WTC11 (cell line): ENCODE results near the gene FOXK1. TPM values are rescaled to one million over a fixed set of nuclear protein-coding genes. Genes with fewer than 3 reads are reported as not detected.
A peak's percentile ranks its signal among the peaks of the same experiment; 100 is the strongest.

Experiments
- ATAC-seq: fragments of 200-7000 bp; cut with Tn5 transposase; 2 replicates; pipeline ENCODE4 v1.10.0; 2021; ENCODE audit warnings: mild to moderate bottlenecking, moderate library complexity
- Bru-seq: library from RNA; stranded (reverse); fragments of 400-500 nt; gene quantifications from one replicate; lab custom pipeline; 2021; lab: Mats Ljungman, UMichigan
- CTCF ChIA-PET: fragments of 300-600 bp; sonication (Branson Sonifier 250); formaldehyde crosslinking; loops from one replicate; lab custom pipeline; 2021; ENCODE audit warnings: antibody characterized with exemption; lab: Charles Lee
- POLR2A ChIA-PET: fragments of 350-600 bp; sonication (Branson Sonifier 250); formaldehyde crosslinking; loops from one replicate; lab custom pipeline; 2021; ENCODE audit warnings: antibody characterized with exemption; lab: Charles Lee
- DNase-seq: peaks from one replicate; pipeline ENCODE4 v3.0.0; 2021; ENCODE audit warnings: low spot score
- H3K27ac Mint-ChIP-seq: 2 replicates; pipeline ENCODE4 v1.8.0; 2021; ENCODE audit warnings: mixed read lengths
- H3K27me3 Mint-ChIP-seq: 2 replicates; pipeline ENCODE4 v1.8.0; 2021; ENCODE audit warnings: low read depth, mild to moderate bottlenecking, moderate library complexity, mixed read lengths
- H3K36me3 Mint-ChIP-seq: 2 replicates; pipeline ENCODE4 v1.8.0; 2021; ENCODE audit warnings: mixed read lengths
- H3K4me1 Mint-ChIP-seq: 2 replicates; pipeline ENCODE4 v1.8.0; 2022; ENCODE audit warnings: mixed read lengths
- H3K4me3 Mint-ChIP-seq: 2 replicates; pipeline ENCODE4 v1.8.0; 2021; ENCODE audit warnings: mild to moderate bottlenecking, moderate library complexity, mixed read lengths
- H3K9me3 Mint-ChIP-seq: 2 replicates; pipeline ENCODE4 v1.8.0; 2021; ENCODE audit warnings: mixed read lengths
- AFF4 ChIP-seq: sonication (generic); formaldehyde crosslinking; IDR thresholded peaks from 2 replicates; pipeline ENCODE4 v1.8.1; 2023; ENCODE audit warnings: mild to moderate bottlenecking, missing genetic modification reagents, borderline replicate concordance
- ATF2 ChIP-seq: sonication (generic); formaldehyde crosslinking; IDR thresholded peaks from 2 replicates; pipeline ENCODE4 v1.8.1; 2022; ENCODE audit warnings: low read depth, missing genetic modification reagents, borderline replicate concordance
- CBFB ChIP-seq: sonication (generic); formaldehyde crosslinking; IDR thresholded peaks from 2 replicates; pipeline ENCODE4 v1.8.1; 2022; ENCODE audit warnings: mild to moderate bottlenecking, low read depth, missing genetic modification reagents
- CREB1 ChIP-seq: sonication (generic); formaldehyde crosslinking; IDR thresholded peaks from 2 replicates; pipeline ENCODE4 v1.8.0; 2023; ENCODE audit warnings: mild to moderate bottlenecking, missing genetic modification reagents
- ESRRA ChIP-seq: sonication (generic); formaldehyde crosslinking; IDR thresholded peaks from 2 replicates; pipeline ENCODE4 v1.8.1; 2022; ENCODE audit warnings: mild to moderate bottlenecking, missing genetic modification reagents, borderline replicate concordance
- FOXJ3 ChIP-seq: sonication (generic); formaldehyde crosslinking; IDR thresholded peaks from 2 replicates; pipeline ENCODE4 v1.9.0; 2021; ENCODE audit warnings: missing genetic modification reagents, mild to moderate bottlenecking, borderline replicate concordance
- FOXK1 ChIP-seq: sonication (generic); formaldehyde crosslinking; IDR thresholded peaks from 2 replicates; pipeline ENCODE4 v1.8.0; 2022; ENCODE audit warnings: mild to moderate bottlenecking, moderate library complexity, missing genetic modification reagents
- FOXP4 ChIP-seq: sonication (generic); formaldehyde crosslinking; IDR thresholded peaks from 2 replicates; pipeline ENCODE4 v1.8.0; 2022; ENCODE audit warnings: mild to moderate bottlenecking, missing genetic modification reagents
- GABPB1 ChIP-seq: sonication (generic); formaldehyde crosslinking; IDR thresholded peaks from 2 replicates; pipeline ENCODE4 v1.8.1; 2023; ENCODE audit warnings: mild to moderate bottlenecking, missing genetic modification reagents
- GRHL2 ChIP-seq: fragments of 250-450 bp; sonication (Bioruptor Pico); IDR thresholded peaks from 2 replicates; pipeline ENCODE4 v1.8.0; 2022; ENCODE audit warnings: mild to moderate bottlenecking, moderate library complexity; ENCODE audit not compliant: insufficient replicate concordance, severe bottlenecking
- GTF2I ChIP-seq: fragments of 250-450 bp; sonication (Bioruptor Pico); conservative IDR thresholded peaks from 2 replicates; pipeline ENCODE4 v1.4.0; 2021; ENCODE audit warnings: mild to moderate bottlenecking
- JUN ChIP-seq: sonication (generic); formaldehyde crosslinking; IDR thresholded peaks from 2 replicates; pipeline ENCODE4 v1.8.0; 2023; ENCODE audit warnings: mild to moderate bottlenecking, missing genetic modification reagents
- MLX ChIP-seq: sonication (generic); formaldehyde crosslinking; IDR thresholded peaks from 2 replicates; pipeline ENCODE4 v1.8.1; 2023; ENCODE audit warnings: mild to moderate bottlenecking, missing genetic modification reagents, moderate library complexity
- MYBL2 ChIP-seq: sonication (generic); formaldehyde crosslinking; IDR thresholded peaks from 2 replicates; pipeline ENCODE4 v1.8.1; 2023; ENCODE audit warnings: mild to moderate bottlenecking, moderate library complexity, missing genetic modification reagents
- NFATC4 ChIP-seq: fragments of 250-450 bp; sonication (Bioruptor Pico); IDR thresholded peaks from 2 replicates; pipeline ENCODE4 v1.9.0; 2021; ENCODE audit warnings: mild to moderate bottlenecking
- PRDM15 ChIP-seq: sonication (generic); formaldehyde crosslinking; IDR thresholded peaks from 2 replicates; pipeline ENCODE4 v1.8.0; 2022; ENCODE audit warnings: missing genetic modification reagents
- SOX15 ChIP-seq: fragments of 250-450 bp; sonication (Bioruptor Pico); IDR thresholded peaks from 2 replicates; pipeline ENCODE4 v1.9.0; 2021; ENCODE audit warnings: mild to moderate bottlenecking
- TEAD4 ChIP-seq: sonication (generic); formaldehyde crosslinking; IDR thresholded peaks from 2 replicates; pipeline ENCODE4 v1.8.0; 2022; ENCODE audit warnings: mild to moderate bottlenecking, missing genetic modification reagents
- TP53 ChIP-seq: sonication (generic); formaldehyde crosslinking; IDR thresholded peaks from 2 replicates; pipeline ENCODE4 v1.8.1; 2023; ENCODE audit warnings: mild to moderate bottlenecking, missing genetic modification reagents
- ZMAT4 ChIP-seq: fragments of 250-450 bp; sonication (Bioruptor Pico); IDR thresholded peaks from 2 replicates; pipeline ENCODE4 v1.9.0; 2021; ENCODE audit warnings: mild to moderate bottlenecking
- ZNF396 ChIP-seq: fragments of 250-450 bp; sonication (Bioruptor Pico); IDR thresholded peaks from 2 replicates; pipeline ENCODE4 v1.8.0; 2021; ENCODE audit warnings: mild to moderate bottlenecking, moderate library complexity, borderline replicate concordance
- ZNF512 ChIP-seq: sonication (generic); formaldehyde crosslinking; IDR thresholded peaks from 2 replicates; pipeline ENCODE4 v1.8.1; 2022; ENCODE audit warnings: missing genetic modification reagents, borderline replicate concordance
- long read RNA-seq, 3 experiments: library from RNA in 1 of 3; library from capped mRNA in 1 of 3; library from polyadenylated mRNA in 1 of 3; unstranded in 2 of 3; stranded (forward) in 1 of 3; transcript quantifications; one replicate each; pipeline ENCODE4 v2.0.0, GENCODE V29; 2021
- total RNA-seq: library from RNA; stranded (reverse); gene quantifications from 3 replicates; pipeline ENCODE4 v1.2.3, GENCODE V29; 2021

The FOXK1 gene
- total RNA-seq (17.1 to 21.9 TPM (median 17.2 TPM) in 3 replicates), Bru-seq, nascent RNA (percentile 56 among the genes with signal in this experiment)
- long read RNA-seq, experiment 1, full-length matches to known transcripts = 9 of 21 reads
- long read RNA-seq, experiment 1, partial matches to known transcripts = 8 of 21 reads
- long read RNA-seq, experiment 1, other reads (novel, unspliced or antisense) = 4 of 21 reads
- long read RNA-seq, experiment 2, partial matches to known transcripts = 2 of 11 reads
- long read RNA-seq, experiment 2, other reads (novel, unspliced or antisense) = 9 of 11 reads
- long read RNA-seq, experiment 3 = 0 reads

- ChIA-PET CTCF (interaction anchor here (2.1 kb wide), 1 partner anchor 41 kb away, joined by 8 read pairs; no protein-coding TSS in a partner anchor), POLR2A (interaction anchor here (1.3 kb wide), 1 partner anchor 40 kb away, joined by 5 read pairs; no protein-coding TSS in a partner anchor)
- peaks cover 43% of the 10 kb centered on the region for H3K27me3 Mint-ChIP-seq
- H3K4me3 Mint-ChIP-seq = peak within 1 kb of the TSS; percentile 73
- H3K36me3 Mint-ChIP-seq = no peaks in the 10 kb centered on the region
- no peak within 1 kb of the TSS for H3K27ac Mint-ChIP-seq
- peaks cover 3% of the 10 kb centered on the region for H3K9me3 Mint-ChIP-seq
- DNase-seq = peak; percentile 63
- peak; percentile 77 for ATAC-seq
- peaks cover 13% of the 10 kb centered on the region for H3K4me1 Mint-ChIP-seq
- TF ChIP-seq PRDM15 (CRISPR knock-in tag) (peak; percentile 95), ZMAT4 (no peak), TP53 (peak; percentile 96), NFATC4 (CRISPR knock-in tag) (no peak), ZNF396 (CRISPR knock-in tag) (no peak), SOX15 (CRISPR knock-in tag) (no peak), CBFB (0 out of 2 replicates have a peak, but pooled peaks have one; percentile 65), FOXK1 (CRISPR knock-in tag) (peak; percentile 83), ATF2 (CRISPR knock-in tag) (no peak), GRHL2 (no peak), CREB1 (CRISPR knock-in tag) (no peak), JUN (CRISPR knock-in tag) (peak; percentile 64; the same call in 1 of the 2 replicates), GTF2I (no peak), MLX (CRISPR knock-in tag) (no peak), FOXJ3 (CRISPR knock-in tag) (no peak), GABPB1 (no peak), ZNF512 (CRISPR knock-in tag) (no peak), ESRRA (peak; percentile 82; the same call in 1 of the 2 replicates), FOXP4 (CRISPR knock-in tag) (peak; percentile 95), MYBL2 (CRISPR knock-in tag) (no peak), AFF4 (no peak), TEAD4 (CRISPR knock-in tag) (peak; percentile 44; the same call in 1 of the 2 replicates)
Observed at GRCh38 chr7:4681886-4682620, at the start of gene FOXK1. Gene FOXK1, plus strand, starts transcription at chr7:4682295. Its CDS starts 14 bp downstream, at chr7:4682309.
